Astrocyte (in vitro differentiated cells and primary cell): ENCODE data around the gene NPC2. TPM values are rescaled to one million over a fixed set of nuclear protein-coding genes. Genes with fewer than 3 reads are reported as not detected.

Source experiments
- DNase-seq: peaks from one replicate; pipeline ENCODE4 v3.0.0-alpha.2; 2010; ENCODE audit warnings: low read depth
- FAIRE-seq: peaks from 2 replicates; lab custom pipeline; 2011; peaks lifted over from hg19 to GRCh38; lab: Jason Lieb, UNC
- H2AFZ ChIP-seq: 2 replicates; pipeline ENCODE4 v1.6.0; 2012; ENCODE audit warnings: low read depth, low read length, inconsistent platforms
- H3K27ac ChIP-seq: 2 replicates; pipeline ENCODE4 v1.5.1; 2011; ENCODE audit warnings: low read depth, low read length, inconsistent platforms
- H3K27me3 ChIP-seq: 2 replicates; pipeline ENCODE4 v1.6.0; 2011; ENCODE audit warnings: low read length, inconsistent platforms; ENCODE audit not compliant: insufficient read depth
- H3K36me3 ChIP-seq: 2 replicates; pipeline ENCODE4 v1.5.1; 2011; ENCODE audit warnings: low read length, inconsistent platforms; ENCODE audit not compliant: insufficient read depth
- H3K4me1 ChIP-seq: 2 replicates; pipeline ENCODE4 v1.5.1; 2011; ENCODE audit warnings: low read length, inconsistent platforms; ENCODE audit not compliant: insufficient read depth
- H3K4me2 ChIP-seq: 2 replicates; pipeline ENCODE4 v1.6.0; 2012; ENCODE audit warnings: low read length, inconsistent platforms
- H3K4me3 ChIP-seq: 2 replicates; pipeline ENCODE4 v1.5.1; 2011; ENCODE audit warnings: low read depth, mild to moderate bottlenecking, low read length, inconsistent platforms; ENCODE audit not compliant: insufficient read depth
- H3K79me2 ChIP-seq: 2 replicates; pipeline ENCODE4 v1.6.0; 2012; ENCODE audit warnings: mild to moderate bottlenecking, low read length, inconsistent platforms; ENCODE audit not compliant: insufficient read depth
- H3K9ac ChIP-seq: 2 replicates; pipeline ENCODE4 v1.6.0; 2012; ENCODE audit warnings: mild to moderate bottlenecking, low read length, inconsistent platforms
- H3K9me3 ChIP-seq: 2 replicates; pipeline ENCODE4 v1.5.1; 2012; ENCODE audit warnings: low read depth, mild to moderate bottlenecking, low read length, inconsistent platforms; ENCODE audit not compliant: insufficient read depth
- H4K20me1 ChIP-seq: 2 replicates; pipeline ENCODE4 v1.6.0; 2012; ENCODE audit warnings: low read length, inconsistent platforms; ENCODE audit not compliant: insufficient read depth
- H3K27ac Mint-ChIP-seq: one replicate; pipeline ENCODE4 v1.8.0; 2021; ENCODE audit warnings: mild to moderate bottlenecking, mixed read lengths; ENCODE audit not compliant: unreplicated experiment
- H3K27me3 Mint-ChIP-seq: one replicate; pipeline ENCODE4 v1.8.0; 2021; ENCODE audit warnings: low read depth, mixed read lengths; ENCODE audit not compliant: unreplicated experiment
- H3K36me3 Mint-ChIP-seq: one replicate; pipeline ENCODE4 v1.8.0; 2021; ENCODE audit warnings: low read depth, mixed read lengths; ENCODE audit not compliant: unreplicated experiment
- H3K4me1 Mint-ChIP-seq: one replicate; pipeline ENCODE4 v1.8.0; 2021; ENCODE audit warnings: low read depth, mixed read lengths; ENCODE audit not compliant: unreplicated experiment
- H3K4me3 Mint-ChIP-seq: one replicate; pipeline ENCODE4 v1.8.0; 2021; ENCODE audit warnings: mild to moderate bottlenecking, moderate library complexity, mixed read lengths; ENCODE audit not compliant: unreplicated experiment
- H3K9me3 Mint-ChIP-seq: one replicate; pipeline ENCODE4 v1.8.0; 2021; ENCODE audit warnings: mild to moderate bottlenecking, mixed read lengths; ENCODE audit not compliant: unreplicated experiment
- EZH2 ChIP-seq: IDR thresholded peaks from 2 replicates; pipeline ENCODE4 v1.6.1; 2012; ENCODE audit warnings: mild to moderate bottlenecking, low read length, inconsistent platforms; ENCODE audit not compliant: insufficient read depth
- total RNA-seq: library from RNA; stranded (reverse); gene quantifications from 2 replicates; pipeline ENCODE4 v1.2.1, GENCODE V29; 2021
- TF ChIP-seq, protein P1 (sequence below): IDR thresholded peaks from 2 replicates; pipeline ENCODE4 v1.5.1; 2011; ENCODE audit warnings: low read depth, mild to moderate bottlenecking, inconsistent platforms, low read length, moderate library complexity; ENCODE audit not compliant: insufficient read depth

The NPC2 gene
- total RNA-seq, 1 donor from 2014 or later, result 178 TPM

DNA sequence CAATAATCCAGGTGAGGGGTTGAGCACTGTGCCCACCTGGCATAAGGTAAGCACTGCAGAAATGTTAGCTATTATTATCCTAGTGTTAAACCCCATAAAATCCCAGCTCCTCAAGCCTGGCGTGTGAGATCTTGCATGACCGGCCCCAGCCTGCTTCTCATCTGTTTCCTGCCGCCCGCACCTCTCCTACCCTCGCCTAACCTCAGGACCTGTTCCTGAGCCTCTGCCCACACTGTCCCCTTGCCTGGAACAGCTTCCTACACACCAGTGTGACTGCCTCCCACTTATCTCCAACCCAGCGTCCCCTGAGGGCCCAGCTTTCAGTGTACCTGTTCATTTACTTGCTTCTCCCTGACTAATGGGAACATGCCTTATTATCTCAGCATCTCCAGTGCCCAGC is 25.1 kb upstream of the NPC2 start:
- H3K27me3 ChIP-seq, result no peaks in the 10 kb centered on the region
- FAIRE-seq (no peak), DNase-seq (no peak)
- no peaks in the 10 kb centered on the region for H3K79me2 ChIP-seq
- TF ChIP-seq, protein P1, sequence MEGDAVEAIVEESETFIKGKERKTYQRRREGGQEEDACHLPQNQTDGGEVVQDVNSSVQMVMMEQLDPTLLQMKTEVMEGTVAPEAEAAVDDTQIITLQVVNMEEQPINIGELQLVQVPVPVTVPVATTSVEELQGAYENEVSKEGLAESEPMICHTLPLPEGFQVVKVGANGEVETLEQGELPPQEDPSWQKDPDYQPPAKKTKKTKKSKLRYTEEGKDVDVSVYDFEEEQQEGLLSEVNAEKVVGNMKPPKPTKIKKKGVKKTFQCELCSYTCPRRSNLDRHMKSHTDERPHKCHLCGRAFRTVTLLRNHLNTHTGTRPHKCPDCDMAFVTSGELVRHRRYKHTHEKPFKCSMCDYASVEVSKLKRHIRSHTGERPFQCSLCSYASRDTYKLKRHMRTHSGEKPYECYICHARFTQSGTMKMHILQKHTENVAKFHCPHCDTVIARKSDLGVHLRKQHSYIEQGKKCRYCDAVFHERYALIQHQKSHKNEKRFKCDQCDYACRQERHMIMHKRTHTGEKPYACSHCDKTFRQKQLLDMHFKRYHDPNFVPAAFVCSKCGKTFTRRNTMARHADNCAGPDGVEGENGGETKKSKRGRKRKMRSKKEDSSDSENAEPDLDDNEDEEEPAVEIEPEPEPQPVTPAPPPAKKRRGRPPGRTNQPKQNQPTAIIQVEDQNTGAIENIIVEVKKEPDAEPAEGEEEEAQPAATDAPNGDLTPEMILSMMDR, result no peak
- TF ChIP-seq EZH2, result no peak
- Mint-ChIP-seq H3K4me3 (no peak overlapping the region), H3K9me3 (no peaks in the 10 kb centered on the region), H3K27me3 (no peaks in the 10 kb centered on the region), H3K4me1 (peaks cover 27% of the 10 kb centered on the region), H3K36me3 (peaks cover 34% of the 10 kb centered on the region), H3K27ac (no peak overlapping the region)
- no peak overlapping the region for H3K4me3 ChIP-seq
- peaks cover 16% of the 10 kb centered on the region for H3K36me3 ChIP-seq
- H3K9me3 ChIP-seq, result no peaks in the 10 kb centered on the region
- peaks cover 30% of the 10 kb centered on the region for H3K4me1 ChIP-seq
- no peak overlapping the region for H3K4me2 ChIP-seq
- H3K9ac ChIP-seq, result no peak overlapping the region
- no peak overlapping the region for H3K27ac ChIP-seq
- H2AFZ ChIP-seq, result no peak overlapping the region
- no peaks in the 10 kb centered on the region for H4K20me1 ChIP-seq

DNA sequence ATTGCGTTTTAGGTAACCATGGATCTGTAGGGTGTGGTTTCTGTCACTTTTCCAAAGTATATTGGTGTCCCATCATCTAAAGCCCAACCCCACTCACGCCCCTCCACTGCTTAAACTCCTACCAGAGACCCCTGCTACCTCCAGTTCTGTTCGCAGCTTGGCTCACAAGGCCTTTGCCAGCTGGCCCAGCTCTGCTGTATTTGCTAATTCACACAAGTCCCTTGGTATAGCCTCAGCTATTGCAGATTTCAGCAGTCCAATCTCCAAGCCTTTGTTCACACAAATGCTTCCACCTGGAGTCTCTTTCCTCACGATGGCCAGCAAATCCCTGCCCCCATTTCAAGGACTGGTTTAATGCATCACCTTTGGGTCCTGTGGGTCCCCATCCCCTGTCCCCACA is 24.6 kb upstream of the NPC2 start:
- no peak for DNase-seq
- H3K27me3 Mint-ChIP-seq, result no peaks in the 10 kb centered on the region
- H3K9me3 ChIP-seq, result no peaks in the 10 kb centered on the region
- TF ChIP-seq, protein P1, result no peak
- TF ChIP-seq EZH2, result no peak
- H3K79me2 ChIP-seq, result no peaks in the 10 kb centered on the region
- H3K36me3 Mint-ChIP-seq, result peaks cover 38% of the 10 kb centered on the region
- H3K4me1 ChIP-seq, result peaks cover 30% of the 10 kb centered on the region
- H3K36me3 ChIP-seq, result peaks cover 16% of the 10 kb centered on the region
- H3K4me3 ChIP-seq, result no peak overlapping the region
- H3K4me1 Mint-ChIP-seq, result peaks cover 27% of the 10 kb centered on the region
- H3K27ac Mint-ChIP-seq, result no peak overlapping the region
- H4K20me1 ChIP-seq, result no peaks in the 10 kb centered on the region
- H3K27ac ChIP-seq, result no peak overlapping the region
- FAIRE-seq, result no peak
- no peak overlapping the region for H3K4me2 ChIP-seq
- H2AFZ ChIP-seq, result no peak overlapping the region
- no peak overlapping the region for H3K9ac ChIP-seq
- no peak overlapping the region for H3K4me3 Mint-ChIP-seq
- H3K27me3 ChIP-seq, result no peaks in the 10 kb centered on the region
- no peaks in the 10 kb centered on the region for H3K9me3 Mint-ChIP-seq

DNA sequence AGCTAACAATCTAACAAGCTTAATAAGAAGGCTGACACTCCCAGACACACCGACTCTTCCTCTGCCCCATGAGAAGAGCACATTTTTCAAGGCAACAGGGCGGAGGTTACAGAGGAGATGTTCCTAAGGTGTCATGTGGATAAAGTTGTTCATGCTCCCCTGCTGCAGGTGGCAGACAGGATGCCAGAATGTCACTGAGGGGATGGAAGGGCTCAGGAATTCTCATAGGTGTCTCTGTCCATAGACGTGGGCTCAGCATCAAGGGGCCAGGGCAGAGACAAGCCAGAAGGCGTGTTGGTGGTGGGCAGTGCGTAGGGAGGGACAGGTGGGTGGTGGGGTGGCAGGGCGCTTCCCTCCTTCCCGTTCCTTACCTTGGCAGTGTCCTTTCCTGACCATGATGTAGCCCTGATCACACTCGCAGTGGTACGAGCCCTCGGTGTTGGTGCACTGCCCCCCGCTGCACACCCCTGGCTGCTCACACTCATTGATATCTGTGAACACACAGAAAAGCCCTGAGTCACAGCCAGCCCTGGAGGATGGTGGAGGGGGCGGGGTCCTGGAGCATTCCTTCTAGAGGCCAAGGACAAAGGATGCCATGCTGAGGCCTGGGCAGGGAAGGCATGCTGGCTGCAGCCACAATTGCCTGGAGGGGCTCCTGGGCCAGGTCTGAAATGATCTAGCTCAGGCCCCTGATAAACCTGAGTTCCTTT is 23.5 kb upstream of the NPC2 start:
- H4K20me1 ChIP-seq, result no peaks in the 10 kb centered on the region
- H3K36me3 Mint-ChIP-seq, result peaks cover 42% of the 10 kb centered on the region
- H3K4me2 ChIP-seq, result peak overlapping the region; percentile 0
- H3K36me3 ChIP-seq, result peaks cover 16% of the 10 kb centered on the region
- H3K9ac ChIP-seq, result no peak overlapping the region
- no peaks in the 10 kb centered on the region for H3K27me3 ChIP-seq
- no peak overlapping the region for H3K4me3 ChIP-seq
- TF ChIP-seq, protein P1, result no peak
- no peak for TF ChIP-seq EZH2
- H3K27ac Mint-ChIP-seq, result peak overlapping the region; percentile 72
- DNase-seq, result no peak
- H3K9me3 ChIP-seq, result no peaks in the 10 kb centered on the region
- peaks cover 40% of the 10 kb centered on the region for H3K4me1 ChIP-seq
- no peak for FAIRE-seq
- no peak overlapping the region for H3K4me3 Mint-ChIP-seq
- no peaks in the 10 kb centered on the region for H3K79me2 ChIP-seq
- H3K4me1 Mint-ChIP-seq, result peaks cover 27% of the 10 kb centered on the region
- no peaks in the 10 kb centered on the region for H3K9me3 Mint-ChIP-seq
- no peak overlapping the region for H3K27ac ChIP-seq
- H2AFZ ChIP-seq, result no peak overlapping the region
- H3K27me3 Mint-ChIP-seq, result no peaks in the 10 kb centered on the region
